Measurements from ENCODE around the gene LRP1B.
"Not testable (repeated sequence)": the region's sequence is repeated elsewhere in the genome, so short reads cannot be mapped to it uniquely, and the experiment has no call there.

Gene LRP1B

DNA sequence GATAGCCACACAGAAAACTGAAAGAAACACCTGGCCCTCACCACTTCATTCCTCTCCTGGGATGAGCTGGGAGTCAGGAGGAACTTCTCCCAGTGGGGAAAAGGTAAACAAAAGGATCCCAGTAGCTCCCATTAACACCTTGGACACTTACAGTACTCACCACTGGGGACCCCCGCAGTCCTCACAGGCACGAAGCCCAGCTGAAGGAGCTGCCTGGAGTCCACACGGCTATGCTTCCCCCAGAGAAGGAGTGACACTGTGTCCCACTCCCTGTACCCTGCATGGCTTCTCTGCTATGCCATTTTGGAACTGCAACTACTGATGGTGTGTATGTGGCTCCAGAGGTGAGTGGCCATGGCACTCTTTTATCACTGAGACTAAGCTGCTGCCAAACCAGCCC, 1565.1 kb downstream of the LRP1B start:
- no peak for DNase-seq

DNA sequence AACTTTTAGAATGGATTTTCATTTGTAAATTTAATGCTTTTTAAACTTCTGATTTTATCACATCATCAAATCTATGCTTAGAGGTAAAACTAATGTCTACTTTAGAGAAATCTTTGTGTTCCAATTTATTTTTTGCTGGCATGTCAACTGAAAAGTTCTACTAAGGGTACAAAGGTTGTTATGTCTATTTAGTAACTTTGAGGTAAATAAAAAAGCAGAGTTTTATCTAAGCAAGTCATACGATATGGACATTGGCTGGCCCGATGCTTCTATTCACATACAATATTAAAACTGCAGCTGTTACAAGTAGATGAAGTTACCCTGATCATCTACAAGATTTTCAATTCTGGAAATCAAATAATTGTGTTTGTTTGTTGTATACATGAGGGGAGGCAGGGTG, 1575.1 kb downstream of the LRP1B start:
- DNase-seq: no peak

DNA sequence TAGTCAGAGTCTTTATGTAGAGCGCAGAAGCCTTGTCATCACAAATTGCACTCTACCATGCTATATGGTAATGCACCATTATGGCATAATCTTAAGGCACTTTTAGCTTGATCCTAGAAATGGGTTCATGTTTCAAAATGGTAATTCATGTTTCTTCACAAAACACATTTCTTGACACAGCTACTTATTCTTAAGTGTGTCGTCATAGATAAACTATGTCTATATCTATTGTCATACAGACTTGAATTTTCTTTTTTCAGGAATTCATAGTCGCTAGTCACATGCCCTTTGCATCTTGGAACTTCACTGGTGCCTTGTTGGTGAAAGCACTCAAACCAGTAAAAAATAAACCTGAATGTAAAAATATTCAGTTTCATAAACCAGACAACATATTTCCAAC, 1578.2 kb downstream of the LRP1B start:
- DNase-seq: no peak

DNA sequence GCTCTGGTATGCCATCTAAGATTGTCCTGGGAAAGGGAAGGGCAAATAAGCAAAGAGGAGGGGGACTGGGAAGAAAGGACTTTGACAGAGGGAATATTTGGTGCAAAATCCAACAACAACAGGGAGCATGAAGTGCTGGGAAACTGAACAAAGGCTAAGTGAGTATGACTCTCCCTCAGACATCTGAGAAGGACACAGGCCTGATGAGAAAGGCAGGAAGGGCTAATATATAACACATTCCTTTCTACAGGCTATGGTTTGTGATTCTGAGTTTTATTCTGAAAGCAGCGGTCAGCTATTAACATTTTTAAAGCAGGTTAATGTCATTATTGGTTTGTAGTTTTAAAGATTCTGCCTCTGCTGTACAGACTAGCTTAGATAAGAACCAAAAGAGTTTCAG, 1579.5 kb downstream of the LRP1B start:
- DNase-seq: no peak

DNA sequence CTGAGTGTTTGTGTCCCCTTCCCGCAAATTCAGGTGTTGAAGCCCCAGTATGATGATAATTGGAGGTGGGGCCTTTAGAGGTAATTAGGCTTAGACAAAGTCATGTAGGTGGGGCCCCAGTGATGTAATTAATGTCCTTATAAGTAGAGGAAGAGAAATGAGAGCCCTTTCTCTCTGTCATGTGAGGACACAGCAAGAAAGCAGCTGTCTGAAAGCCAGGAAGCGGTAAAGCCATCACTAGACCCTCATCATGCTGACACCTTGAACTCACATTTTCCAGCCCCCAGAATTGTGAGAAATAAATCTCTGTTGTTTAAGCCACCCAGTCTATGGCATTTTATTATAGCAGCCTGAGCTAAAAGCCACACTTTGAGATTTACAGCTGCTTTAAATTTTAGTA, 1580.0 kb downstream of the LRP1B start:
- no peak for DNase-seq

DNA sequence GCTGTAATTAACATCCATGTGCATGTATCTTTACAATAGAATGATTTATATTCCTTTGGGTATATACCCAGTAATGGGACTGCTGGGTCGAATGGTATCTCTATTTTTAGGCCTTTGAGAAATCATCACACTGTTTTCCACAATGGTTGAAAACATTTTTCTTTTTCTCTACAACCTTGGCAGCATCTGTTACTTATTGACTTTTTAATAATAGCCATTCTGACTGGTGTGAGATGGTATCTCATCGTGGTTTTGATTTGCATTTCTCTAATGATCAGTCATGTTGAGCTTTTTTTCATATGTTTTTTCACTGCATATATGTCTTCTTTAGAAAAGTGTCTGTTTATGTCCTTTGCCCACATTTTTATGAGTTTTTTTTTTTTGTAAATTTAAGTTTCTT, 1586.0 kb downstream of the LRP1B start:
- not testable (repeated sequence) for DNase-seq

DNA sequence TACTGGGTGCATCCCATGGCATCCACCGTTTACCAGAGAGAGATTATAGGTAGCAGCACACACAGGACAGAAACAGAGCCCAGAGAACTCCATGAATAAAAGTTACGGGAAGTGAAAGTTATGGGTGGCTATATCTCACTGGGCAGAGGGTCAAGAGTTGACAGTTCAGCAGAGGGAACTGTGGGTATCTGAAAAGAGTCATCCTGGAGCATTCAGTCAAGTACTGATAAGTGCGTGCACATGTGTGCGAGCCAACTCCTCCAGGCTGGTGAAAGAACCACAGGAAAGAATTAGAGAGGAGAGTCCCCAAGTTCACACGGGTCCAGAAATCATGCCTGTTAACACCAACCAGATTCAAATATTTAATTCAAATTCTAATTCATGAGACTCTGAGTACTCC, 1588.2 kb downstream of the LRP1B start:
- DNase-seq: no peak

DNA sequence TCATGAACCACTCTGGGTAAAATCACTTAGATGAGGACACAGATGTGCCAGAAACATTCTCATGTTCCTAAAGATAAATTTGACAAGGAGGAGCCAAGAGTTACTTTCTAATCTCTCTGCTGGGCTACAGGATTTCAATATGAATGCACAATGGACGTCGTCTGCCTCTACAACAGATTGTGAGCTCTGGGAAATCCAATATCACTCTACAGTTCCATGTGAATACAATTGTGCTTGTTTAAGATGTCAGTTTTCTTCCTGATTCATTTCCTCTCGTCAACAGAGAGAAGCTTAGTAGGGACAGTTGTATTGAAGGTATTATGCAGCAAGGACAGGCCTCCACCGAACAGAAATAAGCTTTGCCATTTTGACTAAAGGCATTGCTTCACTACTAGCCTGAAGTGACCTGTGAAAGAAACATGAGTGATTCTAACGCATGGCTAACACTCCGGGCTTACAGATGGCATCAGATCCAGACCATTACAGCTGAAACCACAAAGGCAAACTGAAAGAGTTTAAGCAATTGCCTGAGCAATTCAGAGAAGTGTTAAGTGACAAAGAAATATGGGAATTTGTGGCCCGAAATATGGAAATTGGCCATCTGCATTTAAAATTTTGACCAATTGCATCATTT, 1591.5 kb downstream of the LRP1B start:
- no peak for DNase-seq

DNA sequence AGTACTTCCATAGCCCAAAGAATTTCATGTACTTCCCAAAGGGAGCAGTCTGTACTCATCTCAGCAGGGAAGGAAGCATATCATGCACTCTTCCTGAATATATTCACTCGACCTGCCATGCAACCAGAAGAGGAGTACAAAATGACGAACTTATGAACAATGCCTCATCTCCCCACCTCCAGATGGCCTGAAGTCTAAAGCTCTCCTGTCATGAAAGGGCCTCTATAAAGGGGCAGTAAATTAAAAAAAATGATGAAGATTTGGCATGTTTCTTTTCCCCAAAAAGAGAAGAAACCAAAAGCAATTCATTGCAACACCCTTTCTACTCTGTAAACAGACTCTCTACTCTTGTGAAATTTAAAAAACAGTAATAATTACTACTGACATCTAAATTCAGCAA, 1601.1 kb downstream of the LRP1B start:
- no peak for DNase-seq

DNA sequence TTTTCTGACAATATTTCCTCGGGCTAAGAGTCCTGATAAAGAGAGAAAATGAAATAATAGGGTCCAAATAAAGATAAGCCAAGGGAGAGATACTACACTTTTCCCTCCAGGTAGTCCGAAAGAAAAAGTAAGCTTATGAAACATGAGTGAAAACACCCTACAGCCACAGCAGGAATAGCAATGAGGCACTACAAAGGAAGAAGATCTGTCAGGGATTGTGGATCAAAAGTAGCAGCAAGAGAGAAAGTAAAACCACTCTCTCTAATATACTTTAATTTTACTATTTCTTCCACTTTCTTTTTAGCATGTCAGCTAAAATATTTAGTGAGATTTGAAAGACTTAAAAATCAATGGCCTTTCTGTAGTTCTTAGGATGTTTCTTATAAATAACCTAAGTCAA, 1601.8 kb downstream of the LRP1B start:
- no peak for DNase-seq

DNA sequence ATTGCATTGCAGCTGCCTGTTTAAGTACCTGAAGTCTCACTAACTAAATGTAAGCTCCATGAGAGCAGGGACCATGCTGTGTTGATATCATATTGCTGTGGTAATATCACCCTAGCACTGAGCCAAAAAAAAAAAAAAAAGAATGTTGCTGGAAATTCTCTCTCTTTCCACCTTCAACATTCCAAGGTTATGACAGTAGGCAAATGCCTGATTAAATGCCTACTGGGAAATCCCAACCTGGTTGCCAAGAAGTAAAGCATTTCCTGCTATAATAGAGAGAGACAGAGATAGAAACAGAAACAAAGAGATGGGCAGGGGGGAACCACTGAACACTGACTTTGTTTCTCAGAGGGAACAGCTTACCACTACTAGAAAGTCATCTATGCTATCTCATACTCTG, 1604.2 kb downstream of the LRP1B start:
- no peak for DNase-seq

DNA sequence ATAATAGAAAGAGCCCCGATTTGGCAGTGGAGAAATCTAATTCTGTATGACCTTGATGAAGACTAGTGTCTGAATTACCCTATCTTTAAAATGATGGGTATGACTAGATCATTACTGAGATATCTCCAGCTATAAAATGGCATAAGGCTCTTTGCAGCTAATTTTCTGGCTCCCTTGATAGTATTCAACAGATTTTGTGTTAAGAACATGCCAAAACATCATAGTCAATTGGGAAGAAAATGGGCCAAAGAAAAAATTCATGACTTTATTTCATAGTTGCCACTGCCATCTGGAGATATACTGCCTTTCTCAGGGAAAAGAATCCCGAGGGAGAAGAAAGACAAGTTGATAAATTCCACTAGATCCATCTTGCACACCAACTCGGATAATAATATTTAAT, 1618.7 kb downstream of the LRP1B start:
- DNase-seq: no peak

DNA sequence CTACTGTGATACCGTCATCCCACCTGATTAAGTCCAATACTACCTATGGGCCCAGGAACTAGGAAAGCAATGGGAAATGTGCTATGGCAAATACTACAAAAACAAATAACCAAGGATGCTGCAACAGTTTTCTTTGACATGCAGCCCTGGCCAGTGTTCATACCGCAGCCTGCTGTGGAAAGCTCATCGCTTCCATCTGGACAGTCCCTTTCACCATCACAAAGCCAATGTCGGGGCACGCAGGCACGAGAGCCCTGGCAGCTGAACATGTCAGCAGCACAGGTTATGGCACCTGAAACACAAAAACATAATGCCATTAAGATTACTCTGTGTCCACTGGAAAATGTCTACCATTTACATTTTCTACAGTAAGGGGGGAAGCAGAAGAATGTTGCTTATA, 1621.1 kb downstream of the LRP1B start:
- DNase-seq: no peak

DNA sequence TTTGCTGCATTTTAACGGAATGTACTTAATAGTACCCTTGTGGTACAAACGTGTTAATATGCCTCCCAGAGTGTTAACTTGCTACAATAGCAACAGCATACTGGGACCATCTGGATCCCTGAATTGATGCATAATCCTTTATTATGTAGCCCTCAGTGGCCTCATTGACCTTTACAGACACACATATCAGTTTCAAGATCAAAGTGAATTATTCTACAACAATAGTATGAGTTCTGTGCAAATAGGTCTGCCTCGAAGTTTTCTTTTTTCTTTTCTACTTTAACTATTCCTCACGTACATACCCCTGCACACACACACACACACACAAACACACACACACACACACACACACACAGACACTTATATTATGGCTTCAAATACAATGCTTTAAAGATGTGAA, 1622.1 kb downstream of the LRP1B start:
- DNase-seq: no peak

DNA sequence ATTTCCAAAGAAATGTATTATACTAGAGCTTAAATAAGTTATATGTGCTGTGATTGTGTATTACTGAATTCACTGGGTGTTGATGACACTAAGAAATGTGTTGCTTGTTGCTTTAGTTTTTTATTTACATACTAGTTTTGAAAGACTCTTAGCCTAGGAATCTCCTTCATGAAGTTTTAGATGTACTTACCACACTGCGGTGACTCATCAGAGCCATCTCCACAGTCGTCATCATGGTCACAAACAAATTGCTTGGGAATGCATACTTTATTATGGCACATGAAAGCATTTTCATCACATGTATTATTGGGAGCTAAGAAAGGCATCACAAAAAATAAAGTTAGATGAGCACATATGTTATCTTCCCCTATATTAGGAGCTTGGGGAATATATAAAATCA, 1624.2 kb downstream of the LRP1B start:
- DNase-seq: no peak

DNA sequence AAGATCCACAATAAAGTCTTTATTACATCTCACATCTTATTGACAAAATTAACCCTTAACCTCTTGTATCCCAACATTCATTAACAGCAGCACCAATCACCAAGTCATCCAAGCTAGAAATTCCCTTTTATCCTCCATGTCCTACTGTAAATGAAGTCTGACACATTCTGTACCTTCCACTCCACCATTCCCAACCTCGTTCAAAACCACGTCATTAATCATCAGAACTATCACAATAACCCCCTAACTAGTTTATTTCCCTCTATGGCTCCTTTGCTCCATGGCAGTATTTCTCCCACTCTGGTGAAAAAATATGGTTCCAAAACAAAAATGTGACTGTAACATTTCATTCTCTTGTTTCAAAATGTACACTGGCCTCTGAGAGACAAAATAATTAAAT, 1626.2 kb downstream of the LRP1B start:
- DNase-seq: no peak

DNA sequence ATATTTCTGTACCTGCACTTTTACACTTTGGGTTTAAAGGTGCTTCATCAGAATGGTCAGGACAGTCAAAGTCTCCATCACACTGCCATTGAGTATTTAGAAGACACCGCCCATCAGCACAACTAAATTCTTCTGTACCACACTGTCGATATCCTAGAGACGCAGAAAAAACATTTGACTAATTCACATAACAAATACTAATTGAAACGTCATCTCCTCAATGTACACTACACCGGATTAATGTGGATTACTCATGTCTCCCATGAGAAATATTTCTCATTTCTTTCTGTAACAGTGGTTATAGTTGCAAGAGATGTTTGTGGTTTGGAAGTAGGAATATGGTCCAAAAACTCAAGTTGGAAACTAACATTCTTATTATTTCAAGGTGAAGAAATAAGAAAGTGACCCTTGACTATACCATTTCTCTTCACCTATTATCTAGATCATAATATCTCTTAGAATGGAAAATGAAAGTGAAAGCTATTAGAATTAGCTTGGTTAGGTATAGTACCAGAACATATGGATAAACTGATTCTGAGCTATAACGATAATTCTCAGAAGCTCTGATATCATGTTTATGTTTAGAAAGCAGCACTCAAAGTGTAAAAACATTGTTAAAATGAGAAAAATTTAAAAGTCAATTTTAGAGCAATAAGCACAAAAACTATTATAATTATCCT, 1627.7 kb downstream of the LRP1B start:
- no peak for DNase-seq

DNA sequence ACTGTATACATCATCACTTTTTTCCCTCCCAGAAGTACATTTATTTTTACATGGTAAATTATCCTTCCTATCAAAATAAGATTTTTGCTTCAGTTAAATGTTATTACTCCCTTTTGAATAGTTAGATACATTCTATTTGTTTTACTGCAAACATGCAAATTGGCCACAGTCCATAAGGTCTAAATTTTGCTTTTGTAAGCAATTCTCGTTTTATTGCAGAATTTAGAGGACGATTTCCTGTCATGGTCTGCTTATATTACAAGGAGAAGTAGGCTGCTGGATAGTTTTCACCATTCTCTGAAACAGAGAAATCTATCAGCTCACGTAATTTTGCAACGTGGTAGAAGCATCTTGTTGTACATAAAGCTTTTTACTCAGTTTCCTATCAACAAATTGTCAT, 1632.5 kb downstream of the LRP1B start:
- DNase-seq: no peak

DNA sequence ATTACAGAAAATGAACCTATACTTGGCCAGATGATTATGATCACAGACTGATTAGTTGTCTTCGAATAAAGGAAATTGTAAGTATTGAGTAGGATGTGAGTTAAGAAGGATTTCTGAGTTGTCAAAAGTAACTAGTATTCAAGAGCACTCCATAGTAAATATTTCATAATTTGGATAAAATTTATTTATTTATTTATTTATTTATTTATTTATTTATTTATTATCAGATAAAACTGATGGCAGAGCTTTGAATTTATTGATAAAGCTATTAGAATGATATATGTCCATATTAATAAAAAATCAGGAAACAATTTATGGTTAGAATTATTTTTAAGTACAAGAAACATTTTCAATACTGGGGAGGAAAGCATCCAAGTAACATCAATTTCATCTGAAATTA, 1634.1 kb downstream of the LRP1B start:
- DNase-seq: no peak

DNA sequence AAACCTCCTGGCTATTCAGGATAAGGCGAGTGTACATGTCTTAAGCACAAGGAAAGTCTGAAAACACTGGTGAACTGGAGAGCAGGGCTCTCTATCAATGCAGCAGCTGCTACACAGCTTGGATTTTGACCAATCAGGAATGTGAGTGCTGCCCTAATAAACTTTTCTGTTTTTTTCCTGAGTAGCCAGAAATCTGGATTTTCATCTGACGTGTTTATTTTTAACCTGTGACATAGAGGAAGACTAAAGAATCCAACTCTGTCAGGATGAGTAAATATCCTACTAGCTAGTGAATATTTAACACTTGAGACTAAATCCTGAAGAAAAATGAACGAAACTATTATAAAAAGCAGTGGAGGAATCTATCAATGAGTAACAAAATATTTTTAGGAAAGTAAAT, 1638.9 kb downstream of the LRP1B start:
- DNase-seq: no peak

DNA sequence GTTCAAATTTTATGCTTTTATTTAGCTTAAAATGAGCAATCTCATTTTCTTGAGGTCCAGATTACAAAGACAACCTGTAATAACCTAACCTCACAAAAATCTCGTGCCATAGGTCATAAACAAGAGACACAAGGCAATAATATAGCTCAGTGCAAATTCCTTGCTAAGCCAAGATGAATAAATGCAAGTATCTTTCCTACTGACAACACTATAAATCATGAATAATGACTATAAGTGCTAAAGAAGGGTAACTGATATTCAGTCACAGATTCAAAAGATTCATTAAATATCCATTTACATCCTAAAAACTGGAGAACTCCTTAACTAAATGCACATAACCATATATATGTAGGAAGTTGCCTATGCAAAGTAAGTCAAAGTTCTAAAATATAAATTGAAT, 1641.6 kb downstream of the LRP1B start:
- no peak for DNase-seq

DNA sequence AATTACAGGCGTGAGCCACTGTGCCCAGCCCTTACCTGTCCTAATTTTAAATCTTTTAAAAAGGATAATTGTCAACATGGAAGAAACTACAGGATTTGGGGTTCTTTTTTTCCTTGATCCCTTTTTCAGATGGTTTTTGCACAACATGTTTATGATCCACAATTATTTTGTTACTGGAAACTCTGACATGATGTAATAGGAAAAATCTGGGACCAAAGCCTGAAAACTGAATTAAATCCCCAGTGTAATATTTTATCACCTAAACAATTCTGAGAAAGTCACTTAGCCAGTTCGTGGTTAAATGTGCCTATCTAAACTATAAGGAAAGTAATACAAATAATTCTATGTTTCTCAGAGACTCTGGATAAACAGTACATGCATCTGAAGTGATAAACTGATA, 1649.7 kb downstream of the LRP1B start:
- DNase-seq: no peak

DNA sequence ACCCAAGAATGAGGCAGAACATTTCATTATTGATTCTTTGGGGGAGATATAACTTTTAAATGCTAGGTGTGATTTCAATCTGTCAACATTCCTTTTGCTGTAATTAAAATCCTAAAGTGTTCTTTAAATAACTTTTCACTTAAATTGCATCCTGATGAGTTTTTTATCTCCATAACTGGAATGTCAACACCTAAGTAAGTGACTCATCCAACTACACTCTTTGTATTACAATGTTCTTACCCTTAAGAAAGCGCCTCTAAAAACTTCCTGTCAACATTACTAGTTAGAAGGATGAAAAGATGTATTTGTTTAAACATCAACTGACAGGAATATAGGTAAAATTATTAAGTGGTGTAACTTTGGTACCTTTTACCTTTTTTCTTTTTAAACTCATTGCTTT, 1657.0 kb downstream of the LRP1B start:
- DNase-seq: no peak

DNA sequence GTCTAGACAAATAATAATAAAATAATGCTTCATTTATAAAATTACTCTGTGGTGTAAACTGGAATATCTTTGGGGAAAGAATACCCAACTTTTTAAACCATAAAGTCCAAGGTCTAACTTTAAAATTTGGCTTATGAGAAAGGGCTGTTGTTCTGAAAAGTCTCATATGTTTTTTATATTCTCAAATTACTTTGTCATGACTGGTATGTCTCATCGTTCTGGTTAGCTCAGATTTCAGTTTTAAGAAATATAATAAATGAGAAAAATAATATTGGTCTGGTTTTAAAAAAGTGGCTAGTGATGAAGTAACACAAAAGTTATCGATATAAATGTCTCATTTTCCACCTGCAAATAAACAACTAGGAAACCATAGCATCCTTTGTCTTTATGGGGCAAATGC, 1658.1 kb downstream of the LRP1B start:
- DNase-seq: no peak

DNA sequence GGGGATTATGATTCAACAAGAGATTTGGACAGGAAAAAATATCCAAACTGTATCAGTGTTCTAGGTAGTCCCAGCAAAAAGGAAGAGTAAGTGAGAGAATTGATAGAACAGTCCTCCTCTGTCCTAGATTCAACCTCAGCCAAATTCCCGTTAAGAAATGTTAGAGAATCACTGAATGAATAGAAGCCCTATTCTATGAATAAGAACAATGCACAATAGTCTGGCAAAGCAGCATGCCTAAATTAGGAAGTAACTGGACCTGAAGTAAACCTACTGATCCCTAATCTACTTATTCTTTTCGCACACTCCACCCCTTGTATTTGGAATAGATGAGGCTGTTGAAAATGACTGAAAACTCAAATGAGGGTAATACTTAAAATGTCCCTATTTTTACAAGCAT, 1665.5 kb downstream of the LRP1B start:
- no peak for DNase-seq

All from GF-D8 (cell line).